LNCaP clone FGC (cell line): ENCODE results near the gene BAG3.
A peak's percentile ranks its signal among the peaks of the same experiment; 100 is the strongest.

Experiments
- DNase-seq: peaks from one replicate; pipeline ENCODE4 v3.0.0-alpha.2; 2011; ENCODE audit warnings: low read depth
- H3K4me3 ChIP-seq: 2 replicates; pipeline ENCODE4 v1.5.1; 2011; ENCODE audit warnings: mild to moderate bottlenecking, low read depth, low read length, control low read depth
- CTCF ChIP-seq: IDR thresholded peaks from 2 replicates; pipeline ENCODE4 v1.5.1; 2012; ENCODE audit warnings: mild to moderate bottlenecking; ENCODE audit not compliant: control insufficient read depth, insufficient read depth; ENCODE audit errors: extremely low read depth

Gene BAG3

GRCh38 chr10:119715628-119716505, 64.7 kb downstream of the BAG3 start:
- no peak for DNase-seq
- no peak for TF ChIP-seq CTCF
- no peak overlapping the region for H3K4me3 ChIP-seq

GRCh38 chr10:119723161-119723560, 72.0 kb downstream of the BAG3 start:
- no peak for DNase-seq
- TF ChIP-seq CTCF: no peak
- no peak overlapping the region for H3K4me3 ChIP-seq

GRCh38 chr10:119723624-119724023, 72.4 kb downstream of the BAG3 start:
- DNase-seq: no peak
- no peak overlapping the region for H3K4me3 ChIP-seq
- no peak for TF ChIP-seq CTCF

GRCh38 chr10:119724593-119725516, 73.7 kb downstream of the BAG3 start:
- DNase-seq: no peak
- H3K4me3 ChIP-seq: peak overlapping the region; percentile 65
- no peak for TF ChIP-seq CTCF

GRCh38 chr10:119725517-119725827, 74.3 kb downstream of the BAG3 start:
- DNase-seq: no peak
- H3K4me3 ChIP-seq: peak overlapping the region; percentile 65
- TF ChIP-seq CTCF: no peak

- DNase-seq: peak; percentile 91
- H3K4me3 ChIP-seq: peak within 1 kb of the TSS; percentile 65
- TF ChIP-seq CTCF: no peak
Observed at GRCh38 chr10:119725828-119726675, 74.9 kb downstream of the BAG3 start, which contains the start of gene INPP5F. Gene INPP5F, plus strand, starts transcription at chr10:119726050. Its CDS starts 213 bp downstream, at chr10:119726263.
